D721Med (cell line): Measurements from ENCODE around the gene OR10H1.
"Not testable (repeated sequence)": the region's sequence is repeated elsewhere in the genome, so short reads cannot be mapped to it uniquely, and the experiment has no call there.

Experiments used
- DNase-seq: peaks from one replicate; pipeline ENCODE4 v3.0.0; 2011; ENCODE audit warnings: low spot score; ENCODE audit not compliant: insufficient read length
- FAIRE-seq: peaks from 2 replicates; lab custom pipeline; 2011; peaks lifted over from hg19 to GRCh38; lab: Jason Lieb, UNC
- CTCF ChIP-seq: IDR thresholded peaks from 2 replicates; pipeline ENCODE4 v1.5.1; 2012; ENCODE audit warnings: mild to moderate bottlenecking, control low read depth; ENCODE audit not compliant: insufficient read depth; ENCODE audit errors: missing control alignments

The OR10H1 gene

GRCh38 chr19:15846923-15847322, 31.5 kb upstream of the OR10H1 start:
- DNase-seq, result no peak
- TF ChIP-seq CTCF, result no peak
- FAIRE-seq, result no peak

GRCh38 chr19:15843894-15844222, 28.4 kb upstream of the OR10H1 start:
- DNase-seq, FAIRE-seq: not testable (repeated sequence)

GRCh38 chr19:15843203-15843893, 27.9 kb upstream of the OR10H1 start:
- no peak for FAIRE-seq
- no peak for DNase-seq
- TF ChIP-seq CTCF, result no peak

GRCh38 chr19:15841875-15842569, 26.6 kb upstream of the OR10H1 start:
- TF ChIP-seq CTCF, result no peak
- DNase-seq, result no peak
- FAIRE-seq, result no peak

- TF ChIP-seq CTCF, result no peak
- DNase-seq, result no peak
- no peak for FAIRE-seq
Measured at GRCh38 chr19:15840833-15841232, 25.4 kb upstream of the OR10H1 start.

- FAIRE-seq, DNase-seq: not testable (repeated sequence)
Measured at GRCh38 chr19:15839888-15840287, 24.4 kb upstream of the OR10H1 start.

- TF ChIP-seq CTCF, result no peak
- no peak for DNase-seq
- FAIRE-seq, result no peak
Measured at GRCh38 chr19:15838351-15838750, 22.9 kb upstream of the OR10H1 start.

- no peak for FAIRE-seq
- DNase-seq, result no peak
- TF ChIP-seq CTCF, result no peak
Measured at GRCh38 chr19:15837221-15837731, 21.8 kb upstream of the OR10H1 start.
